Measurements from ENCODE around the gene CTTNBP2NL.

DNA sequence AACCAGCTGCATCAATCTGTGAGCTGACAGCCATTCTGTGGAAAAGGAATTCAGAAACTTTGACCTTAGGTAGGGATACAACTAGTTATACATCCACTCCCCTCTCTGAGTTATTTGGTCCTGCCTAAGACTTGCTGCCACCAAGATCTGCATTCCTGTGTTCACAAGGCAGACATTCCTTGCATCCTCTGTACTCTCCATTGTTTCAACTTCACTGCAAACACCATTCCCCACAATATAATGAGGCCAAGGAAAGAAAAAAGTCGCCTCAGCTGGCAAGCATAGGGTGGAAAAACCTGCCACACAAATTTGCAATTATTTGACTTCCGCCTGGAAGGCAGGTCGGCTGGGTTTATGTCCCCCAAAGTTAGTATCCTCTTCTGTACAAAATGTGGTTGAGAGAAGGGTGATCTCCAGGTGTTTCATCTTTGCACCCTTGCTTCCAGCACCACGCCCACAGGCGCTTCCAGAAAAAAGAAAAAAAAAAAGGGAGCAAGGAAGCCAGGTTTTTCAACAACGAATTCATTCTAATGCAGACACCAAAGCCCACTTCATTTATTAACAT is 676 bp upstream of the CTTNBP2NL start:
- TF ChIP-seq POLR2A (IDR thresholded peaks at IDR 0.05; ENCODE audit: low read length) (no peak), GATA1 (IDR thresholded peaks at IDR 0.05; ENCODE audit: low read depth, low read length) (no peak)

Data from erythroblast (primary cell).